Measurements from ENCODE around the gene TMEFF2. TPM values are rescaled to one million over a fixed set of nuclear protein-coding genes. Genes with fewer than 3 reads are reported as not detected.

TMEFF2 gene
- total RNA-seq, 6 experiments from 2014 or later, result 0.18 to 0.25 (median 0.22) TPM; not detected in 3

- TF ChIP-seq CTCF (IDR thresholded peaks at IDR 0.05), result no peak
- no peaks in the 10 kb centered on the region for H3K9me3 Mint-ChIP-seq
- no peak overlapping the region for H3K4me3 Mint-ChIP-seq
- DNase-seq, result no peak
- H3K36me3 Mint-ChIP-seq (ENCODE audit: low read depth), result no peaks in the 10 kb centered on the region
- peaks cover 3% of the 10 kb centered on the region; the same call in 1 of the 2 replicates for H3K27me3 Mint-ChIP-seq (ENCODE audit: insufficient read depth)
- H3K27ac Mint-ChIP-seq, result no peak overlapping the region
- H3K4me1 Mint-ChIP-seq (ENCODE audit: low read depth), result peaks cover 6% of the 10 kb centered on the region; the same call in 1 of the 2 replicates
Observed at GRCh38 chr2:192002418-192002817, 192.3 kb downstream of the TMEFF2 start.

- no peak for TF ChIP-seq CTCF (IDR thresholded peaks at IDR 0.05)
Observed at GRCh38 chr2:192000196-192000980, 194.3 kb downstream of the TMEFF2 start.

DNA sequence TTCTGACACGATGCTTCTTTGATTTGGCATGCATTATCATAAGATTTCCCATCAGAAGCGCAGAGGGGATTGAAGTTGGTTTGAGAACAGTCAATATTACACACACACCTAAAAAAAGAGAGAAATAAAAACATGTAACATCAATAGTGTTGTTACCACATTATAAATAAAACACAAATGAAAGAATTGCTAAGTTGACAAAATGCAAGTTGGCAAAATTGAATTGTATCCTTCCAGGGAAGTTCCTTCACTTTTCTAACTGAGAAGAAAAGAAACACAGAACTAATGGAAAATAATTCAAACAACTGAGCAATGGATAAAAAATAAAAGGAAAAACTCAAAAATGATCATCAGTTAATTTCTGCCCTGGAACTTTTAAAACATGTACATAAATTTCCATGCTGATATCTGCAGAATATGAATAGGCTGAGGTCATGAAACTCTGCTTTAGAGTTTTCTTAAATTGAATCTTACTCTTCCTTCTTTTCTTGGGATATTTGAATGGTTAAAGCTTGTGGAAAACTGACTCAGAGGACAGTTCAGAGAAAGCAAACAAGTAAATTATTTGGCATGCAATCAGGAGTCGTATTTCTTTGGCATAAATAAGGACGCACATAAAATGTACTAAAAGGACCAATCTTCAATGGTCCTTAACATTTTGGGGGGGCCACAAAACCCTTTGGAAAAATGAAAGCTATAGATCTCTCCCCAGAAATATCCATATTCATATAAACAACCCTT is 195.5 kb downstream of the TMEFF2 start:
- Mint-ChIP-seq H3K27me3 (ENCODE audit: insufficient read depth) (no peaks in the 10 kb centered on the region), H3K4me1 (ENCODE audit: low read depth) (peaks cover 6% of the 10 kb centered on the region; the same call in 1 of the 2 replicates), H3K36me3 (ENCODE audit: low read depth) (no peaks in the 10 kb centered on the region), H3K27ac (no peak overlapping the region), H3K9me3 (no peaks in the 10 kb centered on the region), H3K4me3 (no peak overlapping the region)
- TF ChIP-seq CTCF (IDR thresholded peaks at IDR 0.05), result no peak
- DNase-seq, result no peak

More at GRCh38 chr2:192000196-192000980, 194.3 kb downstream of the TMEFF2 start:
- peaks cover 1% of the 10 kb centered on the region; the same call in 1 of the 2 replicates for H3K27me3 Mint-ChIP-seq (ENCODE audit: insufficient read depth)
- no peaks in the 10 kb centered on the region for H3K36me3 Mint-ChIP-seq (ENCODE audit: low read depth)
- H3K4me3 Mint-ChIP-seq, result no peak overlapping the region
- peaks cover 6% of the 10 kb centered on the region; the same call in 1 of the 2 replicates for H3K4me1 Mint-ChIP-seq (ENCODE audit: low read depth)
- DNase-seq, result no peak
- no peaks in the 10 kb centered on the region for H3K9me3 Mint-ChIP-seq
- no peak overlapping the region for H3K27ac Mint-ChIP-seq

DNA sequence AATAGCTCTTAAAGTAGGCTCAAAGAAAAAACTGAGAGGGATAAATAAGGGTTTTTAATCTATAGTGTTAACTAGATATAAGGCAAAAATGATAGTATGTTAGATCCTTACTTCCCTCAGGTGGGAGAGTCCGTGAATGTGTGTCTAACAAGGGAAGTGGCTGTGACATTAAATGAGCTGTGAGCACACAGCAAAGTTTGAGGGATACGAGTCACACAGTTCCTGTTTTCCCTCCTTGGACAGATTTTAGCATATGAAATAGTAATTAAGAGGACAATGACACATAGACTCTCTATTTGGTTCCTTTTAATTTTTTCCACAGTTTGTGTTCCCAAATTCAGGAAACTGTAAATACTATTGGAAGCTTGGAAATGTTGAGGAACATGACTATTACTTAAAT is 199.4 kb downstream of the TMEFF2 start:
- H3K36me3 Mint-ChIP-seq (ENCODE audit: low read depth), result no peaks in the 10 kb centered on the region
- H3K27ac Mint-ChIP-seq, result no peak overlapping the region
- H3K4me3 Mint-ChIP-seq, result no peak overlapping the region
- H3K9me3 Mint-ChIP-seq, result no peaks in the 10 kb centered on the region
- no peaks in the 10 kb centered on the region for H3K27me3 Mint-ChIP-seq (ENCODE audit: insufficient read depth)
- no peak for TF ChIP-seq CTCF (IDR thresholded peaks at IDR 0.05)
- DNase-seq, result no peak
- peaks cover 6% of the 10 kb centered on the region; the same call in 1 of the 2 replicates for H3K4me1 Mint-ChIP-seq (ENCODE audit: low read depth)

DNA sequence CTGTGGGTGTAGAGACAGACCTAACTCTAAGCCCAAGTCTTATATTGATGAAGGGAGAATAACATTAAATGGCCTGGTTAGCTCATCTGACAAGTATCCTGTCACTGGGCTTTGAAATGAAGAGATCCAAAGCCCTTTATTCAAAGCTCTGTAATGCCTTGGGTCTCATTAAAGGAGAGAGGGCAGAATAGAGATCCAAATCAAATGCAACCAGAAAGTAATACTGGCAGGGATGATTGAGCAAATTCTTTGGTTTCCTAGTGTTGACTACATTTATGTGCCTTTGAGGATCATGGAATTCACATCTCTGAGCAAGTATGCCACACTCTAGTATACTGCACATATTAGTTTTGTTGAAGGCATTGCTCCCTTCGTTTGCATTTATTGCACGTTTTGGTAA is 200.0 kb downstream of the TMEFF2 start:
- DNase-seq, result no peak
- no peak overlapping the region for H3K4me3 Mint-ChIP-seq
- no peaks in the 10 kb centered on the region for H3K27me3 Mint-ChIP-seq (ENCODE audit: insufficient read depth)
- H3K9me3 Mint-ChIP-seq, result no peaks in the 10 kb centered on the region
- peaks cover 6% of the 10 kb centered on the region; the same call in 1 of the 2 replicates for H3K4me1 Mint-ChIP-seq (ENCODE audit: low read depth)
- TF ChIP-seq CTCF (IDR thresholded peaks at IDR 0.05), result no peak
- H3K27ac Mint-ChIP-seq, result no peak overlapping the region
- H3K36me3 Mint-ChIP-seq (ENCODE audit: low read depth), result no peaks in the 10 kb centered on the region
